ENCODE measurements around the gene THY1.

The THY1 gene

DNA sequence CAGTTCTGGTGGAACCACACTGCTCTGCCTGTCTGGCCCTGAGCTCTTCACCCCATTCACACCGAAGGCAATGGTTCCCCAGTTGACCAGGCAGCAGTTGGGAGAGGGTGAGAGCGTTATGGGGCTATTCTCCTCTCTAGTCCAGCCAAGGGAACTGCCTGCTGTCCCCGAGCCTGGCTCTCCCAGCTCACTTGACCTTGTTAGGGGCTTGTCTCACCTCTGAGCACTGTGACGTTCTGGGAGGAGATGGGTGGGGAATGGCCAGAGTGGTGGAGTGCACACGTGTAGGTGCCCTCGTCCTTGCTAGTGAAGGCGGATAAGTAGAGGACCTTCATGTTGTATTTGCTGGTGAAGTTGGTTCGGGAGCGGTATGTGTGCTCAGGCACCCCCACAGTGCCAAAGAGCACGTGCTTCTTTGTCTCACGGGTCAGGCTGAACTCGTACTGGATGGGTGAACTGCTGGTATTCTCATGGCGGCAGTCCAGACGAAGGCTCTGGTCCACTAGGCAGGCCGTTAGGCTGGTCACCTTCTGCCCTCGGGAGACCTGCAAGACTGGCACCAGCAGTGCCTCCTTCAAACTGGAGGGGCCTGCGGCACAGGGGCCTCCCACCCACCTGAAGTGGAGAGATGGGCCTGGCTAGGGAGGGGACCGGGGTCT is 3.0 kb downstream of the THY1 start:
- no peaks in the 10 kb centered on the region for H3K9me3 ChIP-seq (ENCODE audit: control extremely low read depth in 1 of 5, control insufficient read depth in 4 of 5, insufficient read depth in 2 of 5, low read depth in 1 of 5, low read length in 4 of 5)
- no peak for DNase-seq
- POLR2A ChIA-PET = interaction anchor here (0.6 kb wide), 1 partner anchor 767 kb away, joined by 3 read pairs; no protein-coding TSS in a partner anchor
- H3K36me3 ChIP-seq (ENCODE audit: control insufficient read depth in 4 of 4, insufficient read depth in 4 of 4, low read length in 3 of 4) = no peaks in the 10 kb centered on the region
- CTCF ChIA-PET = interaction anchor here (0.6 kb wide), 1 partner anchor 11 kb away, joined by 3 read pairs; no protein-coding TSS in a partner anchor
- H3K4me3 ChIP-seq (ENCODE audit: control insufficient read depth in 1 of 7, extremely low read depth in 1 of 7, insufficient read depth in 4 of 7, low read depth in 2 of 7, low read length in 6 of 7) = no peak overlapping the region
- WGBS (ENCODE audit: insufficient coverage) = over 99% methylated on average over 18 of the region's 18 CpGs
- no peak overlapping the region for H3K27ac ChIP-seq (ENCODE audit: insufficient read depth in 1 of 2, low read depth in 1 of 2, low read length in 2 of 2, poor library complexity in 1 of 2, severe bottlenecking in 2 of 2)
- peaks cover 7 to 45% (median 10%) of the 10 kb centered on the region in 5 experiments for H3K27me3 ChIP-seq (replicated peaks in 2 of 5; ENCODE audit: control insufficient read depth in 4 of 5, insufficient read depth in 5 of 5, low read length in 4 of 5)
- peaks cover 0 to 20% (median 17%) of the 10 kb centered on the region in 4 experiments for H3K4me1 ChIP-seq (ENCODE audit: control extremely low read depth in 1 of 4, control insufficient read depth in 4 of 4, insufficient read depth in 4 of 4, low read length in 3 of 4)

DNA sequence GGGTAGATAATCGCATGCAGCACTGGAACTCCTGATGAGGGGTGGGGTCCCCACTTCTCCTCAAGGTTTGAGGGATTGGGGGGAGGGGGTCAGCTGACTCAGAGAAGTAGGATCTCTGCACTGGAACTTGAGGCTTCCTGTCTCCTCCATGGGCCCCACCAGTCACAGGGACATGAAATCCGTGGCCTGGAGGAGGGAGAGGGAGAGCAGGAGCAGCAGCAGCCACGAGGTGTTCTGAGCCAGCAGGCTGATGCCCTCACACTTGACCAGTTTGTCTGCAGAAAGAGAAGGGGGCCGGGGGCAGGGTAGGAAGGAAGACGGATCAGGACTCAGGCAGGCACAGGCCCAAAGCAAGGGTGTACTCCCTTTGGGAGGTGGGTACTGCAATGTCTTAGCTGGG is 3.7 kb downstream of the THY1 start:
- peaks cover 7 to 45% (median 10%) of the 10 kb centered on the region in 5 experiments for H3K27me3 ChIP-seq (replicated peaks in 2 of 5; ENCODE audit: control insufficient read depth in 4 of 5, insufficient read depth in 5 of 5, low read length in 4 of 5)
- H3K27ac ChIP-seq (ENCODE audit: insufficient read depth in 1 of 2, low read depth in 1 of 2, low read length in 2 of 2, poor library complexity in 1 of 2, severe bottlenecking in 2 of 2) = no peak overlapping the region
- peaks cover 0 to 20% (median 17%) of the 10 kb centered on the region in 4 experiments for H3K4me1 ChIP-seq (ENCODE audit: control extremely low read depth in 1 of 4, control insufficient read depth in 4 of 4, insufficient read depth in 4 of 4, low read length in 3 of 4)
- no peaks in the 10 kb centered on the region for H3K9me3 ChIP-seq (ENCODE audit: control extremely low read depth in 1 of 5, control insufficient read depth in 4 of 5, insufficient read depth in 2 of 5, low read depth in 1 of 5, low read length in 4 of 5)
- H3K4me3 ChIP-seq (ENCODE audit: control insufficient read depth in 1 of 7, extremely low read depth in 1 of 7, insufficient read depth in 4 of 7, low read depth in 2 of 7, low read length in 6 of 7) = no peak overlapping the region
- WGBS (ENCODE audit: insufficient coverage) = 89% methylated on average over 5 of the region's 5 CpGs
- no peak for DNase-seq
- CTCF ChIA-PET = interaction anchor here (0.6 kb wide), 1 partner anchor 10 kb away, joined by 3 read pairs; no protein-coding TSS in a partner anchor
- POLR2A ChIA-PET = no interaction called here
- no peaks in the 10 kb centered on the region for H3K36me3 ChIP-seq (ENCODE audit: control insufficient read depth in 4 of 4, insufficient read depth in 4 of 4, low read length in 3 of 4)

GRCh38 chr11:119418759-119419158 is 4.2 kb downstream of the THY1 start:
- 100% methylated on average over 3 of the region's 4 CpGs for WGBS (ENCODE audit: insufficient coverage)
- CTCF ChIA-PET = no interaction called here

GRCh38 chr11:119417726-119418540 is 5.0 kb downstream of the THY1 start:
- ChIA-PET POLR2A (no interaction called here), CTCF (interaction anchor here (0.9 kb wide), 1 partner anchor 57 kb away, joined by 3 read pairs; no protein-coding TSS in a partner anchor)
- Histone ChIP-seq H3K9me3 (ENCODE audit: control extremely low read depth in 1 of 5, control insufficient read depth in 4 of 5, insufficient read depth in 2 of 5, low read depth in 1 of 5, low read length in 4 of 5) (no peaks in the 10 kb centered on the region), H3K27me3 (replicated peaks in 2 of 5; ENCODE audit: control insufficient read depth in 4 of 5, insufficient read depth in 5 of 5, low read length in 4 of 5) (peaks cover 6 to 34% (median 7%) of the 10 kb centered on the region in 5 experiments), H3K36me3 (ENCODE audit: control insufficient read depth in 4 of 4, insufficient read depth in 4 of 4, low read length in 3 of 4) (no peaks in the 10 kb centered on the region), H3K4me3 (ENCODE audit: control insufficient read depth in 1 of 7, extremely low read depth in 1 of 7, insufficient read depth in 4 of 7, low read depth in 2 of 7, low read length in 6 of 7) (no peak overlapping the region), H3K27ac (ENCODE audit: insufficient read depth in 1 of 2, low read depth in 1 of 2, low read length in 2 of 2, poor library complexity in 1 of 2, severe bottlenecking in 2 of 2) (no peak overlapping the region), H3K4me1 (ENCODE audit: control extremely low read depth in 1 of 4, control insufficient read depth in 4 of 4, insufficient read depth in 4 of 4, low read length in 3 of 4) (peaks cover 0 to 15% (median 13%) of the 10 kb centered on the region in 4 experiments)
- 93% methylated on average over 17 of the region's 19 CpGs for WGBS (ENCODE audit: insufficient coverage)
- no peak for DNase-seq

More at GRCh38 chr11:119418759-119419158, 4.2 kb downstream of the THY1 start:
- peaks cover 7 to 42% (median 10%) of the 10 kb centered on the region in 5 experiments for H3K27me3 ChIP-seq (replicated peaks in 2 of 5; ENCODE audit: control insufficient read depth in 4 of 5, insufficient read depth in 5 of 5, low read length in 4 of 5)
- H3K4me3 ChIP-seq (ENCODE audit: control insufficient read depth in 1 of 7, extremely low read depth in 1 of 7, insufficient read depth in 4 of 7, low read depth in 2 of 7, low read length in 6 of 7) = no peak overlapping the region
- DNase-seq = no peak
- POLR2A ChIA-PET = no interaction called here
- H3K27ac ChIP-seq (ENCODE audit: insufficient read depth in 1 of 2, low read depth in 1 of 2, low read length in 2 of 2, poor library complexity in 1 of 2, severe bottlenecking in 2 of 2) = no peak overlapping the region
- no peaks in the 10 kb centered on the region for H3K36me3 ChIP-seq (ENCODE audit: control insufficient read depth in 4 of 4, insufficient read depth in 4 of 4, low read length in 3 of 4)
- peaks cover 0 to 20% (median 17%) of the 10 kb centered on the region in 4 experiments for H3K4me1 ChIP-seq (ENCODE audit: control extremely low read depth in 1 of 4, control insufficient read depth in 4 of 4, insufficient read depth in 4 of 4, low read length in 3 of 4)
- no peaks in the 10 kb centered on the region for H3K9me3 ChIP-seq (ENCODE audit: control extremely low read depth in 1 of 5, control insufficient read depth in 4 of 5, insufficient read depth in 2 of 5, low read depth in 1 of 5, low read length in 4 of 5)

DNA sequence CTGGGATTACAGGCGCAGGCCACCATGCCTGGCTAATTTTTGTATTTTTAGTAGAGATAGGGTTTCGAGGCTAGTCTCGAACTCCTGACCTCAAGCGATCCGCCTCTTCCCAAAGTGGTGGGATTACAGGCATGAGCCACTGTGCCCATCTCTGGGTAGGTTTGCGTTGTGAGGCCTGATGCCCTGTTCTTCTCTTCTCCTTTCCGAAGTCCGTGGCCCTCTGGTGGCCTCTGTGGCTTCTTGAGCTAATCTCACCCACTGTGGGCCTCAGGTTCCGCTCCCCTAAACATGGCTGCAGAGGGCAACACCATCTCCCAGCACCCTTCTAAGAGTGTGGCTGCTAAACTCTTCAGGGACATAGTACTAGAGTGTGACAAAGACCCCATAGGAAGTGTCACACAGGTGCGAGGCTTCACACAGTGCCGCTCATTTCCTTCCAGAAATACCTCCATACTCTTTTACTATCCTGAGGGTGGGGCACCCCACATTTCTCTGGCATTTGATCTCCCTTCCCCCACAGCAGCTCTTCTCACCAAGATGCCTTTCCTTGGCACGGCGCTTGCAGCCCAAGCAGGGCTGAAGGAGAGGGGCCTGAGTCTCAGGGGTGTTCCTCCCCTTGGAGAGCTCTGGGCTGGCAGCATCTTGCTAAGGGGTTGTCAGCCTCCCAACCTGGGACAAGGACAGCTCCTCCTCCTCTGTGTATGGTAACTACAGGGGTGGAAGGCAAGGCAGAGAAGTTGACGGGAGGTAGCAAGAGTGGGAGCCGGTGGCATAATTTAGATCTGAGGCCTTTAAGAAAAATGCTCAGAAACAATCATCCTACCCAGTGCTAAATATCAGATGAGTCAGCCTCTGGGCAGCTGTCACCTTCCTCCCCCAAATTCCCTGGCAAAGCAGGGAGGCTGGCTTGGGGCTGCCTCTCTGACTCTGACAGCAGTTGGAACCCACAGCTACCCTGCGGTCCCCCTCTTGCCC is 6.1 kb downstream of the THY1 start:
- H3K27me3 ChIP-seq (replicated peaks in 2 of 5; ENCODE audit: control insufficient read depth in 4 of 5, insufficient read depth in 5 of 5, low read length in 4 of 5) = peaks cover 6 to 23% (median 7%) of the 10 kb centered on the region in 5 experiments
- POLR2A ChIA-PET = no interaction called here
- H3K4me1 ChIP-seq (ENCODE audit: control extremely low read depth in 1 of 4, control insufficient read depth in 4 of 4, insufficient read depth in 4 of 4, low read length in 3 of 4) = peaks cover 0 to 5% (median 2%) of the 10 kb centered on the region in 4 experiments
- H3K9me3 ChIP-seq (ENCODE audit: control extremely low read depth in 1 of 5, control insufficient read depth in 4 of 5, insufficient read depth in 2 of 5, low read depth in 1 of 5, low read length in 4 of 5) = peaks cover 0 to 6% (median 0%) of the 10 kb centered on the region in 5 experiments
- H3K27ac ChIP-seq (ENCODE audit: insufficient read depth in 1 of 2, low read depth in 1 of 2, low read length in 2 of 2, poor library complexity in 1 of 2, severe bottlenecking in 2 of 2) = no peak overlapping the region
- no peaks in the 10 kb centered on the region for H3K36me3 ChIP-seq (ENCODE audit: control insufficient read depth in 4 of 4, insufficient read depth in 4 of 4, low read length in 3 of 4)
- no peak for DNase-seq
- CTCF ChIA-PET = interaction anchor here (0.7 kb wide), 1 partner anchor 64 kb away, joined by 3 read pairs; no protein-coding TSS in a partner anchor
- 98% methylated on average over 6 of the region's 16 CpGs for WGBS (ENCODE audit: insufficient coverage)
- no peak overlapping the region for H3K4me3 ChIP-seq (ENCODE audit: control insufficient read depth in 1 of 7, extremely low read depth in 1 of 7, insufficient read depth in 4 of 7, low read depth in 2 of 7, low read length in 6 of 7)

- ChIA-PET POLR2A (no interaction called here), CTCF (no interaction called here)
- DNase-seq = no peak
- H3K36me3 ChIP-seq (ENCODE audit: control insufficient read depth in 4 of 4, insufficient read depth in 4 of 4, low read length in 3 of 4) = no peaks in the 10 kb centered on the region
- H3K27ac ChIP-seq (ENCODE audit: insufficient read depth in 1 of 2, low read depth in 1 of 2, low read length in 2 of 2, poor library complexity in 1 of 2, severe bottlenecking in 2 of 2) = no peak overlapping the region
- peaks cover under 1 to 14% (median 4%) of the 10 kb centered on the region in 5 experiments for H3K27me3 ChIP-seq (replicated peaks in 2 of 5; ENCODE audit: control insufficient read depth in 4 of 5, insufficient read depth in 5 of 5, low read length in 4 of 5)
- peaks cover 0 to 6% (median 0%) of the 10 kb centered on the region in 5 experiments for H3K9me3 ChIP-seq (ENCODE audit: control extremely low read depth in 1 of 5, control insufficient read depth in 4 of 5, insufficient read depth in 2 of 5, low read depth in 1 of 5, low read length in 4 of 5)
- no peak overlapping the region for H3K4me3 ChIP-seq (ENCODE audit: control insufficient read depth in 1 of 7, extremely low read depth in 1 of 7, insufficient read depth in 4 of 7, low read depth in 2 of 7, low read length in 6 of 7)
- H3K4me1 ChIP-seq (ENCODE audit: control extremely low read depth in 1 of 4, control insufficient read depth in 4 of 4, insufficient read depth in 4 of 4, low read length in 3 of 4) = no peaks in the 10 kb centered on the region
- 100% methylated on average over 5 of the region's 10 CpGs for WGBS (ENCODE audit: insufficient coverage)
These were observed 7.0 kb downstream of the THY1 start for GRCh38 chr11:119415966-119416365.

Data from common myeloid progenitor, CD34-positive (primary cell).